Activated gamma-delta T cell (primary cell): ENCODE measurements around the gene CDCA4.

Source experiments
- DNase-seq: peaks from one replicate; lab custom pipeline; 2025; lab: John Stamatoyannopoulos, UW

Gene CDCA4

GRCh38 chr14:104975481-104976197 is 45.2 kb downstream of the CDCA4 start:
- DNase-seq, result no peak

GRCh38 chr14:104974665-104975390 is 46.1 kb downstream of the CDCA4 start:
- DNase-seq, result no peak

GRCh38 chr14:104974146-104974541 is 46.7 kb downstream of the CDCA4 start:
- no peak for DNase-seq

GRCh38 chr14:104973385-104974145 is 47.3 kb downstream of the CDCA4 start:
- no peak for DNase-seq

- DNase-seq, result no peak
These were observed 47.8 kb downstream of the CDCA4 start for GRCh38 chr14:104973135-104973384.

GRCh38 chr14:104972301-104973134 is 48.4 kb downstream of the CDCA4 start:
- no peak for DNase-seq

GRCh38 chr14:104971447-104972240 is 49.2 kb downstream of the CDCA4 start:
- no peak for DNase-seq

GRCh38 chr14:104970231-104971068 is 50.4 kb downstream of the CDCA4 start:
- no peak for DNase-seq

GRCh38 chr14:104969741-104970230 is 51.1 kb downstream of the CDCA4 start:
- DNase-seq, result no peak

GRCh38 chr14:104968541-104969401 is 52.1 kb downstream of the CDCA4 start:
- DNase-seq, result no peak

- no peak for DNase-seq
These were observed 52.7 kb downstream of the CDCA4 start for GRCh38 chr14:104968153-104968527.

- DNase-seq, result no peak
These were observed 53.3 kb downstream of the CDCA4 start for GRCh38 chr14:104967386-104968152.

- DNase-seq, result no peak
These were observed 53.9 kb downstream of the CDCA4 start for GRCh38 chr14:104966981-104967385.

GRCh38 chr14:104966261-104966865 is 54.5 kb downstream of the CDCA4 start:
- no peak for DNase-seq

GRCh38 chr14:104965561-104966231 is 55.2 kb downstream of the CDCA4 start:
- no peak for DNase-seq

- DNase-seq, result no peak
These were observed 56.3 kb downstream of the CDCA4 start for GRCh38 chr14:104964546-104964945.
